ENCODE measurements around the gene CBR4.

DNA sequence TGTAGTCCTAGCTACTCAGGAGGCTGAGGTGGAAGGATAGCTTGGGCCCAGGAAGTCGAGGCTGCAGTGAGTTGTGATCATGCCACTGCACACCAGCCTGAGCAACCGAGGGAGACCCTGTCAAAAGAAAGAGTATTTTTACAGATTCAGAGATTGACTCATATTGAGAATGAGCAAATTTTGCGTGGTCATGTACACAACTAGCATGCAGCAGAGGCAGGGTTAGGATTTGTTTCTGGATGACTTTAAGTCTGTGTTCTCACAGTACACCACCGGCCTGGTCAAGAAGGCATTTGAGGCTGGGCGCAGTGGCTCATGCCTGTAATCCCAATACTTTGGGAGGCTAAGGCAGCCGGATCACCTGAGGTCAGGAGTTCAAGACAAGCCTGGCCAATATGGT is 44.8 kb upstream of the CBR4 start:
- TF ChIP-seq EZH2 (IDR thresholded peaks at IDR 0.05) (no peak), POLR2AphosphoS5 (IDR thresholded peaks at IDR 0.05; ENCODE audit: borderline replicate concordance, low read depth, low read length) (no peak)

Data from SK-N-MC (cell line).